Lower lobe of right lung (tissue), 2 donors: Measurements from ENCODE around the gene WWC1. TPM values are rescaled to one million over a fixed set of nuclear protein-coding genes. Genes with fewer than 3 reads are reported as not detected.

ENCODE experiments used
- ATAC-seq, 2 donors: fragments of 200-7000 bp; cut with Tn5 transposase; one replicate each; pipeline ENCODE4 v1.9.1; 2020 to 2022; ENCODE audit warnings: mild to moderate bottlenecking in 2 of 2, moderate library complexity in 2 of 2
- DNase-seq: peaks from one replicate; pipeline ENCODE4 v3.0.0-alpha.2; 2020
- H3K27ac ChIP-seq: fragments of 200-600 bp; one replicate; pipeline ENCODE4 v1.8.0; 2022
- H3K27me3 ChIP-seq: fragments of 200-600 bp; one replicate; pipeline ENCODE4 v1.8.0; 2022; ENCODE audit warnings: low read depth
- H3K36me3 ChIP-seq: fragments of 200-600 bp; one replicate; pipeline ENCODE4 v1.8.0; 2022; ENCODE audit warnings: mild to moderate bottlenecking
- H3K4me1 ChIP-seq: fragments of 200-600 bp; one replicate; pipeline ENCODE4 v1.8.0; 2022
- H3K4me3 ChIP-seq: fragments of 200-600 bp; one replicate; pipeline ENCODE4 v1.8.0; 2022; ENCODE audit warnings: mild to moderate bottlenecking
- H3K9me3 ChIP-seq: fragments of 200-600 bp; one replicate; pipeline ENCODE4 v1.8.0; 2022
- CTCF ChIP-seq: fragments of 200-600 bp; IDR thresholded peaks from one replicate; pipeline ENCODE4 v1.8.0; 2022; ENCODE audit warnings: antibody characterized with exemption, mild to moderate bottlenecking
- intact Hi-C: fragments of 100-400 bp; cut with DNase I; formaldehyde crosslinking; loops from one replicate; pipeline ENCODE4 v1.11.0; 2022
- total RNA-seq: library from RNA; stranded (reverse); fragmentation: NEBNext Ultra II Directional; extraction: Animal tissue kit (Norgen Biotek cat#: 25700); gene quantifications from one replicate; pipeline ENCODE4 v1.2.1, GENCODE V29; 2021
- donor health status: DM: no; HTN: yes; CAD: no; lungs with severe emphysema.

Gene WWC1
- total RNA-seq, 1 donor from 2014 or later, result 61.9 TPM

GRCh38 chr5:168324859-168325630, 33.6 kb downstream of the WWC1 start:
- intact Hi-C loops, result no loop called here
- H3K27me3 ChIP-seq, result no peaks in the 10 kb centered on the region
- peaks cover 11% of the 10 kb centered on the region for H3K4me1 ChIP-seq
- ATAC-seq, result peak; percentile 48 to 59
- no peak overlapping the region for H3K27ac ChIP-seq
- DNase-seq, result no peak
- TF ChIP-seq CTCF, result no peak
- H3K9me3 ChIP-seq, result no peaks in the 10 kb centered on the region
- no peaks in the 10 kb centered on the region for H3K36me3 ChIP-seq
- no peak overlapping the region for H3K4me3 ChIP-seq

GRCh38 chr5:168327019-168327421, 35.6 kb downstream of the WWC1 start:
- Histone ChIP-seq H3K4me3 (no peak overlapping the region), H3K9me3 (no peaks in the 10 kb centered on the region), H3K27me3 (no peaks in the 10 kb centered on the region), H3K36me3 (no peaks in the 10 kb centered on the region), H3K4me1 (peaks cover 12% of the 10 kb centered on the region), H3K27ac (no peak overlapping the region)
- TF ChIP-seq CTCF, result no peak
- no peak for ATAC-seq
- DNase-seq, result no peak
- intact Hi-C loops, result no loop called here

GRCh38 chr5:168327451-168327850, 36.0 kb downstream of the WWC1 start:
- no peak for DNase-seq
- Histone ChIP-seq H3K27ac (no peak overlapping the region), H3K27me3 (no peaks in the 10 kb centered on the region)

GRCh38 chr5:168327994-168328393, 36.5 kb downstream of the WWC1 start:
- Histone ChIP-seq H3K4me1 (peaks cover 12% of the 10 kb centered on the region), H3K9me3 (no peaks in the 10 kb centered on the region), H3K27me3 (no peaks in the 10 kb centered on the region), H3K27ac (peak overlapping the region; percentile 42), H3K4me3 (no peak overlapping the region), H3K36me3 (no peaks in the 10 kb centered on the region)
- intact Hi-C loops, result no loop called here
- DNase-seq (no peak), ATAC-seq (no peak)
- no peak for TF ChIP-seq CTCF

More at GRCh38 chr5:168327451-168327850, 36.0 kb downstream of the WWC1 start:
- H3K4me1 ChIP-seq, result peaks cover 12% of the 10 kb centered on the region
- no peak for TF ChIP-seq CTCF
- intact Hi-C loops, result no loop called here
- H3K9me3 ChIP-seq, result no peaks in the 10 kb centered on the region
- ATAC-seq, result no peak
- no peak overlapping the region for H3K4me3 ChIP-seq
- H3K36me3 ChIP-seq, result no peaks in the 10 kb centered on the region

- Histone ChIP-seq H3K4me3 (no peak overlapping the region), H3K4me1 (peaks cover 12% of the 10 kb centered on the region), H3K27ac (peak overlapping the region; percentile 42), H3K9me3 (no peaks in the 10 kb centered on the region), H3K27me3 (no peaks in the 10 kb centered on the region), H3K36me3 (no peaks in the 10 kb centered on the region)
- no peak for TF ChIP-seq CTCF
- intact Hi-C loops, result no loop called here
- DNase-seq, result no peak
- ATAC-seq, result peak; percentile 81 to 84
Measured at GRCh38 chr5:168328814-168329213, 37.4 kb downstream of the WWC1 start.
